MCF 10A (cell line): Measurements from ENCODE around the gene FN3K. TPM values are rescaled to one million over a fixed set of nuclear protein-coding genes. Genes with fewer than 3 reads are reported as not detected.

ENCODE experiments used
- BruUV-seq: library from RNA; stranded (reverse); fragments of 400-500 nt; replicated peaks from 2 replicates; lab custom pipeline; 2021; lab: Mats Ljungman, UMichigan
- CTCF ChIA-PET: fragments of 300-600 bp; sonication (Branson Sonifier 250); formaldehyde crosslinking; extraction: SDS; loops from one replicate; lab custom pipeline; 2021; ENCODE audit warnings: antibody characterized with exemption, inconsistent platforms; lab: Yijun Ruan, JAX
- POLR2A ChIA-PET: fragments of 300-600, 350-650 bp; sonication (Branson Sonifier 250); formaldehyde crosslinking; extraction: SDS; loops from one replicate; lab custom pipeline; 2020; ENCODE audit warnings: antibody characterized with exemption, inconsistent platforms; lab: Yijun Ruan, JAX
- DNase-seq: peaks from one replicate; pipeline ENCODE4 v3.0.0-alpha.2; 2018; ENCODE audit not compliant: unreplicated experiment
- H3K27ac Mint-ChIP-seq: one replicate; pipeline ENCODE4 v1.8.0; 2022; ENCODE audit warnings: mild to moderate bottlenecking, low read depth, mixed read lengths; ENCODE audit not compliant: unreplicated experiment
- H3K27me3 Mint-ChIP-seq: one replicate; pipeline ENCODE4 v1.8.0; 2022; ENCODE audit warnings: mixed read lengths; ENCODE audit not compliant: insufficient read depth, unreplicated experiment
- H3K36me3 Mint-ChIP-seq: one replicate; pipeline ENCODE4 v1.8.0; 2022; ENCODE audit warnings: mild to moderate bottlenecking, moderate library complexity, mixed read lengths; ENCODE audit not compliant: insufficient read depth, unreplicated experiment
- H3K4me1 Mint-ChIP-seq: one replicate; pipeline ENCODE4 v1.8.0; 2022; ENCODE audit warnings: mixed read lengths; ENCODE audit not compliant: insufficient read depth, unreplicated experiment
- H3K4me3 Mint-ChIP-seq: one replicate; pipeline ENCODE4 v1.8.0; 2022; ENCODE audit warnings: mild to moderate bottlenecking, moderate library complexity, mixed read lengths; ENCODE audit not compliant: unreplicated experiment
- H3K9me3 Mint-ChIP-seq: one replicate; pipeline ENCODE4 v1.8.0; 2022; ENCODE audit warnings: mixed read lengths; ENCODE audit not compliant: unreplicated experiment
- intact Hi-C: fragments of 100-400 bp; cut with micrococcal nuclease; formaldehyde crosslinking; loops from 2 replicates; pipeline ENCODE4 v1.14.1; 2022
- total RNA-seq: library from RNA; stranded (reverse); gene quantifications from 2 replicates; pipeline ENCODE4 v1.2.3, GENCODE V29; 2022
- TF ChIP-seq, protein P1 (sequence below): fragments of 200-600 bp; IDR thresholded peaks from one replicate; pipeline ENCODE4 v1.8.0; 2022; ENCODE audit warnings: antibody characterized with exemption, mild to moderate bottlenecking; ENCODE audit not compliant: unreplicated experiment

Gene FN3K
- total RNA-seq, 1 experiment from 2014 or later: 1.3 TPM

DNA sequence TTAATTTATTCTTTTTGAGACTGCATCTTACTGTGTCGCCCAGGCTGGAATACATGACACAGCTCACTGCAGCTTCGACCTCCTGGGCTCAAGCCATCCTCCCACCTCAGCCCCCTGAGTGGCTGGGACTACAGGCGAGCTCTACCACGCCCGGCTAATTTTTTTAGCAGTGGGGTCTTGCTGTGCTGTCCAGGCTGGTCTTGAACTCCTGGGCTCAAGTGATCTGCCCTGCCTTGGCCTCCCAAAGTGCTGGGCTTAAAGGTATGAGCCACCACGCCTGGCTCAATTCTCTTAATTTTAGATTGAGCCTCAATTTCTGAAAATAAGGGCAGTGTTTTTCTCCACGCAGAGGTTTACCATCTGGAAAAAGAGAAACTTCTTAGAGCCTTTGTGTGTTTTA, 63.3 kb downstream of the FN3K start:
- POLR2A ChIA-PET: interaction anchor here (1.6 kb wide), 1 partner anchor 77 kb away, joined by 4 read pairs; no protein-coding TSS in a partner anchor
- DNase-seq: no peak
- Mint-ChIP-seq H3K36me3 (peaks cover 22% of the 10 kb centered on the region), H3K27ac (no peak overlapping the region), H3K9me3 (peaks cover 7% of the 10 kb centered on the region), H3K27me3 (no peaks in the 10 kb centered on the region), H3K4me3 (no peak overlapping the region), H3K4me1 (no peaks in the 10 kb centered on the region)
- no TSS peak for BruUV-seq
- TF ChIP-seq, protein P1, sequence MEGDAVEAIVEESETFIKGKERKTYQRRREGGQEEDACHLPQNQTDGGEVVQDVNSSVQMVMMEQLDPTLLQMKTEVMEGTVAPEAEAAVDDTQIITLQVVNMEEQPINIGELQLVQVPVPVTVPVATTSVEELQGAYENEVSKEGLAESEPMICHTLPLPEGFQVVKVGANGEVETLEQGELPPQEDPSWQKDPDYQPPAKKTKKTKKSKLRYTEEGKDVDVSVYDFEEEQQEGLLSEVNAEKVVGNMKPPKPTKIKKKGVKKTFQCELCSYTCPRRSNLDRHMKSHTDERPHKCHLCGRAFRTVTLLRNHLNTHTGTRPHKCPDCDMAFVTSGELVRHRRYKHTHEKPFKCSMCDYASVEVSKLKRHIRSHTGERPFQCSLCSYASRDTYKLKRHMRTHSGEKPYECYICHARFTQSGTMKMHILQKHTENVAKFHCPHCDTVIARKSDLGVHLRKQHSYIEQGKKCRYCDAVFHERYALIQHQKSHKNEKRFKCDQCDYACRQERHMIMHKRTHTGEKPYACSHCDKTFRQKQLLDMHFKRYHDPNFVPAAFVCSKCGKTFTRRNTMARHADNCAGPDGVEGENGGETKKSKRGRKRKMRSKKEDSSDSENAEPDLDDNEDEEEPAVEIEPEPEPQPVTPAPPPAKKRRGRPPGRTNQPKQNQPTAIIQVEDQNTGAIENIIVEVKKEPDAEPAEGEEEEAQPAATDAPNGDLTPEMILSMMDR: no peak
- intact Hi-C loops: no loop called here
- CTCF ChIA-PET: no interaction called here

DNA sequence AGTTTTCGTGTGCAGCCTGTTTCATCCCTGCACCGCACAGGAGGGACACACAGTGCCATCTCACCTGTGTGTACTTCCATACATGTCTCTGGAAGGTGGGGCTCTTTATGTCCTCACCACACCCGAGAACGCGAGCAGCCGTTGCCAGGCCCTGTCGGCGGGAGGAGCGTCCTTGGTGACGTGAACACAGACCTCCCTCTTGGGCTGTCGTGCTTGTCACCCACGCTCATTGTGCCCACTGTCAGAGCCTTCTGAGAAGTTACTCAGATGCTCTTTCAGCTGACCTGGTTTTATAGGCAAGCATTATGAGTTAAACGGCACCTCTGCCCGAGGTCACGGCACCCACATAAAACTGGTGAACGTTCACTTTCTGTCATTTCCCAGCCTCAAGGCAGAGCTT, 64.2 kb downstream of the FN3K start:
- ChIA-PET CTCF (interaction anchor here (0.6 kb wide), 1 partner anchor 21 kb away, joined by 3 read pairs; no protein-coding TSS in a partner anchor), POLR2A (interaction anchor here (1.6 kb wide), 1 partner anchor 76 kb away, joined by 4 read pairs; no protein-coding TSS in a partner anchor)
- BruUV-seq: no TSS peak
- intact Hi-C loops: no loop called here
- no peaks in the 10 kb centered on the region for H3K4me1 Mint-ChIP-seq
- no peak overlapping the region for H3K4me3 Mint-ChIP-seq
- peaks cover 7% of the 10 kb centered on the region for H3K9me3 Mint-ChIP-seq
- H3K27ac Mint-ChIP-seq: no peak overlapping the region
- TF ChIP-seq, protein P1: no peak
- H3K27me3 Mint-ChIP-seq: no peaks in the 10 kb centered on the region
- H3K36me3 Mint-ChIP-seq: peaks cover 22% of the 10 kb centered on the region
- no peak for DNase-seq

Other genes with a start within 250 kb of the FN3K start
- 85.9 and 104 TPM in 2 replicates for gene FOXK2, start 215.9 kb upstream of the FN3K start, total RNA-seq
- gene WDR45B, start 87.2 kb upstream of the FN3K start, total RNA-seq: 87.3 and 88.3 TPM in 2 replicates
- 5.9 and 6.3 TPM in 2 replicates for gene RAB40B, start 36.9 kb upstream of the FN3K start, total RNA-seq
- gene FN3KRP, start 18.9 kb upstream of the FN3K start, total RNA-seq: 21.5 and 24.4 TPM in 2 replicates
- 66.8 and 76.2 TPM in 2 replicates for gene TBCD, start 16.4 kb downstream of the FN3K start, total RNA-seq
- 0.14 TPM in 1 of 2 replicates, not detected in the other for gene ZNF750, start 104.4 kb downstream of the FN3K start, total RNA-seq